Astrocyte of the cerebellum (primary cell): ENCODE data around the gene SLC27A6.
"Not testable (repeated sequence)": the region's sequence is repeated elsewhere in the genome, so short reads cannot be mapped to it uniquely, and the experiment has no call there.

ENCODE experiments used
- DNase-seq: peaks from one replicate; pipeline ENCODE4 v3.0.0-alpha.2; 2011; ENCODE audit warnings: low read depth
- H3K4me3 ChIP-seq: 2 replicates; pipeline ENCODE4 v1.5.1; 2011; ENCODE audit warnings: mild to moderate bottlenecking, low read depth, low read length, moderate library complexity
- in situ Hi-C: cut with HindIII; loops from 2 replicates; pipeline ENCODE4 v1.10.0; 2017; ENCODE audit warnings: low sequenced_read_pairs
- TF ChIP-seq, protein P1 (sequence below): IDR thresholded peaks from 2 replicates; pipeline ENCODE4 v1.5.1; 2012; ENCODE audit warnings: low read length, low read depth, moderate library complexity, mild to moderate bottlenecking; ENCODE audit errors: missing control alignments

Gene SLC27A6

DNA sequence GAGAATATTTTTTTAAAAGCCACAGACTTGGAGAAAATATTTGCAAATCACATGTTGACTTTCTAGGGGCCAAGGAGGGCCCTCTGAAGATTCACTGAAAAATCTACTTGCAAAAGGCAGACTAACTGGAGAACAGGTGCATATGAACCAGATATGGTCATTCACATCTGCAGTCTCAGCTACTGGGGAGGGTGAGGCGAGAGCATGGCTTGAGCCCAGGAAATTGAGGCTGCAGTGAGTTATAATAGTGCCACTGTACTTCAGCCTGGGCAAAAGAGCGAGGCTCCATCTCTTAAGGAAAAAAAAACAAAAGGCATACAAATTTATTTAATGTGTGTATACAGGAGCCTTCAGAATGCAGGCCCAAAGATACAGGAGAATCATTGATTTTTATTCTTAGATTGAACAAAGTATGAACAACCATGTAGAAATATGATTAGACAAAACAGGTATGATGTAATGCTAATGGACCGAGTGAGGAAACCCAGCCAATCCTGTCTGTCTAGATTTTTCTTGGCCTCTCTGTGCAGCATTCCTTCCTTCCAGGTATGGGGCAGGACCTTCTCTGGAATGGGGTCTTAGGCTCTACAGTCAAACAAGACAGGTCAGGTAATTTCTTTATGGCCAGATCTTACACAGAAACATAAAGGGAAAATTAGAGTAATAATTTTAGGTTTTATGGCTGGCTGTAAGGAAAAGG, 15.3 kb upstream of the SLC27A6 start:
- H3K4me3 ChIP-seq, result no peak overlapping the region
- in situ Hi-C loops, result no loop called here
- TF ChIP-seq, protein P1, sequence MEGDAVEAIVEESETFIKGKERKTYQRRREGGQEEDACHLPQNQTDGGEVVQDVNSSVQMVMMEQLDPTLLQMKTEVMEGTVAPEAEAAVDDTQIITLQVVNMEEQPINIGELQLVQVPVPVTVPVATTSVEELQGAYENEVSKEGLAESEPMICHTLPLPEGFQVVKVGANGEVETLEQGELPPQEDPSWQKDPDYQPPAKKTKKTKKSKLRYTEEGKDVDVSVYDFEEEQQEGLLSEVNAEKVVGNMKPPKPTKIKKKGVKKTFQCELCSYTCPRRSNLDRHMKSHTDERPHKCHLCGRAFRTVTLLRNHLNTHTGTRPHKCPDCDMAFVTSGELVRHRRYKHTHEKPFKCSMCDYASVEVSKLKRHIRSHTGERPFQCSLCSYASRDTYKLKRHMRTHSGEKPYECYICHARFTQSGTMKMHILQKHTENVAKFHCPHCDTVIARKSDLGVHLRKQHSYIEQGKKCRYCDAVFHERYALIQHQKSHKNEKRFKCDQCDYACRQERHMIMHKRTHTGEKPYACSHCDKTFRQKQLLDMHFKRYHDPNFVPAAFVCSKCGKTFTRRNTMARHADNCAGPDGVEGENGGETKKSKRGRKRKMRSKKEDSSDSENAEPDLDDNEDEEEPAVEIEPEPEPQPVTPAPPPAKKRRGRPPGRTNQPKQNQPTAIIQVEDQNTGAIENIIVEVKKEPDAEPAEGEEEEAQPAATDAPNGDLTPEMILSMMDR, result no peak
- DNase-seq, result no peak

DNA sequence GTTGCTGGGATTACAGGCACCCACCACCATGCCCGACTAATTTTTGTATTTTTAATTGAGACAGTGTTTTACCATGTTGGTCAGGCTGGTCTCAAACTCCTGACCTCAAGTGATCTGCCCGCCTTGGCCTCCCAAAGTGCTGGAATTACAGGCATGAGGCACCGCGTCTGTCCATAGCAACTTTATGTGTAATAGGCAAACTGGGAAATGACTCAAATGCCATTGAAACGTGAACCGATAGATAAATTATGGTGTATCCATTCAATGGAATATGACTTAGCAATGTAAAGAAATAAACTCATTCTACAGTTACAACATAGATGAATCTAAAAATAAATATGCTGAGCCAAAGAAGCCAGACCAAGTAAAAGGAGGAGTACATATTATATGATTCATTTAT, 14.0 kb upstream of the SLC27A6 start:
- H3K4me3 ChIP-seq, DNase-seq, in situ Hi-C loops: not testable (repeated sequence)

DNA sequence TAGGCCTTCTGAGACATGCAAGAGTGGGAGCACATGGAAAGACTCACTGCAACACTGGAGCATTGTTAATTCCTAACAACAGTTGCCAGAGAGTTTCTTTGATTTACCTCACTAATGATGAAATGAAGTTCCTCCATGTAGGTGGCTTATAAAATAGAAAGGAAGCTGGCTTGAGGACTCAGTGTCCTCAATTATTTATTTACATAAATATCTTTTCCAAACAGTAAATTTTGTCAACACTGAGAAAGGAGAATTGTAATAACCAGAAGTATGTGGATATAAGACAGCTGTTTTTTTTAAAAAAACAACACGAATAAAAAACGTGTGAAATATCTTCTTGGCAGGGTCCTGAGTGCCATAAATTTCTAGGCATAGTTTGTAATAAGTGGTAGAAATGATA, 9.1 kb upstream of the SLC27A6 start:
- no peak overlapping the region for H3K4me3 ChIP-seq
- in situ Hi-C loops, result no loop called here
- no peak for DNase-seq
- TF ChIP-seq, protein P1, result no peak

DNA sequence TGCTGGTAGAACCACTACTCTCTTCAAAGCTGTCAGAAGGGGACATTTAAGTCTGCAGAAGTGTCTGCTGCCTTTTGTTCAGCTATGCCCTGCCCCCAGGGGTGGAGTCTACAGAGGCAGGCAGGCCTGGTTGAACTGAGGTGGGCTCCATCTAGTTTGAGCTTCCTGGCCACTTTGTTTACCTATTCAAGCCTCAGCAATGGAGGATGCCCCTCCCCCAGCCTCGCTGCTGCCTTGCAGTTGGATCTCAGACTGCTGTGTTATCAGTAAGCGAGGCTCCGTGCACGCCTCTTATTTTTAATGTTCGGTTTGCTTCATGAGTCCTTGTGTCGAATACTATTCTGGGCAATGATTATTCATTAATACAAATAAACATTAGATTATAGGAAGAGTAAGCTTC, 3.1 kb upstream of the SLC27A6 start:
- in situ Hi-C loops, result no loop called here
- TF ChIP-seq, protein P1, result no peak
- H3K4me3 ChIP-seq, result no peak overlapping the region
- DNase-seq, result no peak

GRCh38 chr5:128965638-128966302, 482 bp downstream of the SLC27A6 start:
- DNase-seq, result no peak
- H3K4me3 ChIP-seq, result peak overlapping the region; percentile 55
- in situ Hi-C loops, result no loop called here
- TF ChIP-seq, protein P1, result no peak

- no peak overlapping the region for H3K4me3 ChIP-seq
- in situ Hi-C loops, result no loop called here
- TF ChIP-seq, protein P1, result peak; percentile 4
These were observed 1.1 kb downstream of the SLC27A6 start for GRCh38 chr5:128966375-128966774.

GRCh38 chr5:128966846-128967245, 1.6 kb downstream of the SLC27A6 start:
- in situ Hi-C loops, result no loop called here
- TF ChIP-seq, protein P1, result no peak
- no peak for DNase-seq
- no peak overlapping the region for H3K4me3 ChIP-seq

More at GRCh38 chr5:128966375-128966774, 1.1 kb downstream of the SLC27A6 start:
- no peak for DNase-seq
